GM19397 (cell line): ENCODE data around the gene COBL.

Source experiments
- ATAC-seq: cut with Tn5 transposase; IDR thresholded peaks from one replicate; pipeline ENCODE4 v1.9.1; 2021; ENCODE audit warnings: mild to moderate bottlenecking, moderate library complexity; ENCODE audit not compliant: unreplicated experiment

Gene COBL

DNA sequence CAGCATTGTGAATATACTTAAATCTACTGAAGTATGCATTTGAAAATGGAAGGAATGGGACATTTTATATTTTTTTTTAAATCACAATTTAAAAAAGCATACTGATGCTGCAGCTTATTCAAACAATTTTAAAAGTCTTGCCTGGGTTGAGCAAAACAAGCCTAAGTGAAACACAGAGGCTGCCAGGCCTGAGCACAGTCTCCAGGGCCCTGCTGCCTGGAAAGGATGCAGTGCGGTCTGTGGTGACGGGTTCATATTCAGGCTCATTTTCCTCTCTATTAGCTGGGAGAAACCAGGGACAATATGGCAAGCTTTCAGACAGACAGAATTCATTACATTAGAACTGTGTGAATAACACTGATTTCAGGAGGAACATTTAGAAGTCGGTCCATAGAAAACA, 251.9 kb downstream of the COBL start:
- ATAC-seq, result no peak

DNA sequence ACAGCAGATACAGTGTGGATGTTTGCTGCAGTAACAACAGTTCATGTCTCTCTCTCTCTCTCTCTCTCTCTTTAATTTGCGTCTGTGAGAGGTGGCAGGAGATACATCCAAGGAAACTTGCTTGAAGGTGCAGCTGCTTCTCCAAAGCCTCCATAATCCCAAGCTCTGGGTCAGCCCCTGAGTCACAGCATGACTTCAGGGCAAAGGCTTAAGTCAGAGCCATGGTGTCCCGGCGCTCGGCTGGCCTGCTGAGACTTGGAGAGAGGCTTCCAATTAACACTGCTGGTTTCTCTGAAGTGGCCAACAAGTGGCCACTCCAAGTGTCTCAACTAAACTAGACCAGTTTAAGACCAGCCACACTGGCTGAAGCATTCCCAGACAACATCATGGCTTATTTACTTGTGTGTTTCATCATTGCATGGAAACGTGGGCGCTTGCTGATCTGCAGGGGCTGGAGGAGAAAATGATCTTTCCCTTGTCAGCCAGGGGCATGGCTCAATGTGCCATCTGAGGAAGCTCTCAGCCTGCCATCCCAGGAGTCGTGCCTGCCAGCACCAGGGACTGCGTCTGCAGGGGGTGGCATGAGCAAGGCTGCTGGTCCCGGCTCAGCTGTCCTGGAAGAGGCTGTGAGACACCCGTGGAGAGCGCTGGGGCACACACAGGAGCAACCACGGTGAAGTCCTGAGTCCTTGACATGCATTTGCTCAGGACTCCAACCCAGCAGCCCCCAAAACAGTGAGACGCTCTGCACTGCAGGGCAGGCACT, 254.2 kb downstream of the COBL start:
- no peak for ATAC-seq

DNA sequence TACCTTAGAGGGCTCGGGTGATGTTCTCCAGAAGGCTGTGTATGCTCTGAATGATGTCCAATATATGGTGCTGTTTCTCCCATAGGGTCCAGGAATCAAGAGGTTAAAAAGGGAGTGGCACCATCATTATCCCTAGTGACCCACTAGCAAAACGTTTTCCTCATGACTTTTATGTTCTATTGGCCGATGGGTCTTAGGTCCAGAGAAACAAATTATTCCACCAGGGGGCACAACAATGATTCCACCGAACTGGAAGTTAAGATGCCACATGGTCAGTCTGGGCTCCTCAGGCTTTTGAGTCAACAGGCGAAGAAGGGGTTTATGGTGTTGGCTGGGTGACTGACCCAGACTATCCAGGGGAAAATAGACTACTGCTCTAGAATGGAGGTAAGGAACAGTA, 256.1 kb downstream of the COBL start:
- ATAC-seq, result no peak

DNA sequence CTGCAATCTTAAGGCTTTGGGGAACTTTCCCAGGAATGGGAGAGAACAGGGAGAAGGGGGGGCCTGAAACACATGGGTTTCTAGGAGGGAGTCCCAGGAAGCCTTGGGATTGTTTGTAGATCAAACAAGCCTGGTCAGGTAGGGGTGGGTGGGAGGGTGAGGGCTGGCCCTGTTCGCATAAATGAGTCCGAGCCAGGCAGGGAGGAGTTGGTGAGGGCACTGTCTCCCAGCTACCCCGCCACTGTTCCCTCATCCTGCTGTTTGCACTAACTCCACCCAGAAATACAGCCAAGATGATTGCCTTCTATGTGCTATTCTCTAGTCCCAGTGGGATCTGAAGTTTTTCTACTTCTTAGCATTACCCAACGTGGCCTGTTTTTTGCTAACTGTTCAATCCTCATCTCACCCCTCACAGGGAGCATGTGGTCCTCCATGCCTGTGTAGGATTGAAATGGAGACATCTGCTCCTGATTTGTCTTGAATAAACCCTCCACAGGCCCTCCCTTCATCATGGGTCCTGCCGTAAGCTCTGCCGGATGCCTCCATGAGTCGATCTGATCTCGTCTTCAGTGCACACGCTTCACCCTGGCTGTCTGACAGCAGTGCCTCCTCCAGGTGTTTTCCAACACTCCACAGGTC, 257.0 kb downstream of the COBL start:
- no peak for ATAC-seq

DNA sequence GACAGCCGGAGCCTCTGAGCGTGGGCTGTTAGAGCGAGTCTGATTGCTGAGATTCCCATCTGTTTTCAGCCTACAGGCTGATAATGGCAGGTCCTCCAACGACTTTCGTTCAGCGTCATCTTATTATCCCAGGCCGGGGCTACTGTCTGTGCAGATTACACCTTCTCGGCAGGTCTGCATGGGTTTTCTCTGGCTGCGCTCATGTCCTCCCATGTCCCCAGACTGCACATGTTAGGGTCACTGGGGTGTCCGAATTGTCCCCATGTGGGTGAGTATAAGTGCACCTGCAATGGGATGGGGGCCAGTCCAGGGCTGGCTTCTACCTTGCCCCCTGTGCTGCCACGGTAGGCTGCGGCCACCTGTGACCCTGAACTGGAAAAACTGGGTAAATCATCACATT, 257.8 kb downstream of the COBL start:
- no peak for ATAC-seq

DNA sequence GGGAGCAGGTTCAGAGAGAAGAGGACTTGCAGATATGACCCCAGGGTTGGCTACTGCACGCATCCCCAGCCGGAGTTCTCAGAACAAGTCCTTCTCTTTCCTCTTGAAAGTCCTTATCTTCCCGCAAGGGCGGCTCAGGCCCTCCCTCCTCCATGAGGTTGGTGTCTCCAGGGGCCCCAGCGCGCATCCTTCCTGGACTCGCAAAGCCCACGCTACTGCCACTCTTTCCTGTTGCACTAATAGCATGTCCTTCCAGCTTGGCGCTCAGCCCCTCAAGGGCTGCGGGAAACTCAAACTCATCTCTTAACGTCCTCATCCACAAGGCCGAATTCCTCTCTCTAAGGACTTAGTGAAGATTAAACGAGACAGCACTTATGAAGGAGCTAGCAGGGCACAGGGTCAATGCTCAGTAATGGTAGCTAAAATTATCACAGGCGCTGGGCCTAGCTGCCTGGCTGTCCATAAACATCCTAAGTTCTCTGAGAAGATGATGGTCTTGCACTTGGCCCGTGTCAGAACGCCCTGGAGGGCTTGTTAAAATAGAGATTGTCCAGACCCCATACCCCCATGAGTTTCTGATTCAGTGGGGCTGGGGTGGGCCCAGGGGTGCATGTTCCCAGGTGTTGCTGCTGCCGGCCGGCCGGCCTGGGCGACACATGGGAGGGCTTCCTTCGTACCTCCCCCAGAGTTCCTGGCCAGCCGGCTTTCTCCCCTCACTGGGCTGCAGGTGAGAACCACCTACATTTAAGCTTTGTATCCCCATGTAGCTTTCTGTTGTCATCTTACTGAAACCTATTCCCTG, 261.4 kb downstream of the COBL start:
- ATAC-seq, result no peak

DNA sequence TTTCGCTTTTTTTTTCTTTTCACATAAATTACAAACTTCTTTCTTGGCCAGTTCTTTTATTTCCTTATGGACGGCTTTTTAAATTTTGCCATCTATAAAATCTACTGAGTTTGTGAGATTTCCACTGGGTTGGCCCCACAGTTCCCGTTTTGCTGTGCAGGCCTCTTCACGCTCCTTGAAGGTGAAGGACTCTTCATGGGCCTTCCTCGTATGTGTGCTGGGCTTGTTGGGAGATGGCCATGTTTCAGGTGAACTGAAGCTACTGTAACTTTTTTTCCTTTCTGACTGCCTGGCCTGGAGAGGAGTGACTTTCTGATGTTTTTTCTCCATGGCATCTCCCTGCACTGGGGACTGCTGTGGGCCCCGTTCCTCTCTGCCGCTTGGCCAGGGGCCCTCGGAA, 262.4 kb downstream of the COBL start:
- ATAC-seq, result no peak

DNA sequence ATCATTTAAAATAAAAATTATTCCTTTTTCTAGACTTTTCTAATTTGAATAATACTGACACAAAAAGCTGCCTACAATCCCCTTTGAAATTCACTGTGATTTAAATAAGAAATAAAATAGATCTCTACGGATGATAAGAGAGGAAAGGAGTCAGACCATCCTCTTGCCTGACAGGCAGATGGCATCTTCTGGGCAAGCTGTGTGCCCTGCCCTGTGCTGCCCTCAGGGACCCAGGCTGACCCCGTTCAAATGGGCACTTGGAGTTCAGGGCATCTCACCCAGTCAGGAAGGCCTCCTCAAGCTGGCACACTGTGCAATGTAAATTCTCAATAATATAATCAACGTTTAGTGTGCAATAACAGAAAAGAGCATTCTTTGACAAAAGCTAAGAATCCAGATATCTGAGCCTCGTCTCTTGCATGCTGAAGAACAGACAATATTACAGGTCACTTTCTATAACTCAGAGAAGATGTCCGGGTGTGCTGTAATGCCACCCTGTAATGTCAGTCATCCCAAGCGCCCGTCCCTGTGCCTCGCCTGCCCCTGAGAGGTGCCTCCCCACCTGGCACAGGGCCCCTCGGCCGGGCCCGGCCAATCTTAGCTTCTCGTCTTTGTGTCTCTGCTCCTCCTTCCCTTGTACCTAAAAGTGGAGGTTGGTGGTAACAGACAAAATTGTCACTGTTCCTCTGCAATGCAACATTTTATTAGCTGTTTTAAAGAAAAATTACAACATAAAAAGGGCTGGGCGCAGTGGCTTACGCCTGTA, 263.3 kb downstream of the COBL start:
- no peak for ATAC-seq

DNA sequence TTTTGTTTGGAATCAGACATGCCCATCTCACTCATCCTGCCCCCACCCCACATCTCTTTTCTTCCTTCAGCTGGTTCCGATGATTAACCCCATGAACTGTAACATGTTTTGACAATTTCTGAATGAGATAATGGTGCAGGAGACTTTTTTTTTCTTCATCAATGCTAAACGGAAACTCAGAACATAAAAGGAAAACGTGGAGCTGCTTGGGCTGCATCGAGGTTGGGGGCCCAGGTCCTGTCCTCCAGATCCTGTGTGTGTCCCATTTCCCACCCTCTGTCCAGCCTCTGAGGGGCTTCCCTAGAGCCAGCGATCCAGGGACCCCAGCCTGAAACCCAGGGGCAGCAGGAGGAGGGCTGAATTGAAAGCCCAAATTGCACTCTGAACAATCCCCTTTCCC, 270.1 kb downstream of the COBL start:
- ATAC-seq, result no peak

DNA sequence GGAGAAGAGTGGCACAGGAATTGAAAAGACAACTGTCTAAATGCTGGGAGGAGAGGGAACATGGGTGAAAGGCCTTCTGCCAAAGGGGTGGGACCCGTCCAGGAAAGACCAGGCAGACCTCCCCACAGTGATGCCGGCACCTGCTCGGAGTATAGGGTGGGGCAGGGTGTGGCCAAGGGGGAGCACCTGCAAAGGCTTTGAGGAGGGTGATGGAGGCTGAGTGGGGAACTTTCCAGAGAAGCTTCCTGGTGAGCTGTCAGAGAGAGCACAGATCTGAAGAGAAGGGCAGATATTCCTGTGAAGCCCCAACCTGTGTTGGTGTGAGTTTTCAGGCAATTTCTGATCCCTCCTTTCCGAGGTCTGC, 270.5 kb downstream of the COBL start:
- ATAC-seq, result no peak

DNA sequence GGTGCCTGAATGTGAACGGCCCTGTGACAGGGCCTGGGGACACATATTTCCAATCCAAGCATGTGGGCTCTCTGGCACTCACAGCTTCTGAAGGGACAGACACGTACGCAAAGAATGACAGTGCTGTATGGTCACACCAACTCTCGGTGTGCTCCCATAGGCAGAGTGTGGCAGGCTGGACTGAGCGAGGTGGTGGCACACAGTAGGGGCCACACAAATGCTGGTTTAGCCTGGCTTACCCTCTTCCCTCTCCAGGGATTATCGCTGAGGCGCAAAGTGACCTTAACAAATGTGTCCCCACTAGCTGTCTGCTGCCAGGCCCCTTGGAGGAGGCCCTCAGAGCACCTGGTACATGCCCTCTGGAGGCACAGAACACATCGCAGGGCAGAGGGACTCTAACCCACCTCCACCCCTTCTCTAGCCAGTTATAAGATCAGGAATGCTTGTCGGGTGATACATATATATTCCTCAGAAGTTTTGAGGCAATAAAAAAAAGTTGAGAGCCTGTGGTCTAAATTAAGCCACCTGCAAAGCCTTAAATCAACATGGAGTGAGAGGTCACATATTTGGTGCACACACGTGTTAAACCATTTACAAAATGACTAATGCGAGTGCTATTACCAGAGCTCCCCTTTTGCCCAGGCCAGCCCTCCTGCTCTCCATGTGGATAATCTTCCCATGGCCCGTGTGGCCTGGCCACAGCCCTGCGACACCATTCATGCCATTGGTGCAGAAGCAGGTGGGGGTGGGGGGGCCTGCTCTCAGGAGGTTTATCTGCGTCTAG, 271.1 kb downstream of the COBL start:
- ATAC-seq, result no peak

DNA sequence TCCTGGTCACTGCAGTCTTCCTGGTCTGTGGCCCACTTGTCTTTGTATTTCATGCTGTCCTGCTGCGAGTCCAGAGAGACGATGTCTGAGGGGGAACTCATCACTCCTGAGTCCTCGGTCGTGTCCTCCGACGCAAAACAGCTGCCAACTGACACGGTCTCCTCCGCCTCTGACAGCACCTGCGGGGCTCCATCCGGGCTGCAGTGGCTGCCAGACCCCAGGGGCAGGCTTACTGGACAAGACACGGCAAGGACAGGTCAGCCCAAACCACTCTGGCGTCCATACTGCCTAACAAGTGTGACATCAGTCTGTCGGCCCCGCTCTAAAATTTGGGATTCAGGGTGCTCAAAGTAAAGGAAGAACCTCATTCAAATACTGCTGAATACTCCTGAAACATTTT, 273.1 kb downstream of the COBL start:
- no peak for ATAC-seq

DNA sequence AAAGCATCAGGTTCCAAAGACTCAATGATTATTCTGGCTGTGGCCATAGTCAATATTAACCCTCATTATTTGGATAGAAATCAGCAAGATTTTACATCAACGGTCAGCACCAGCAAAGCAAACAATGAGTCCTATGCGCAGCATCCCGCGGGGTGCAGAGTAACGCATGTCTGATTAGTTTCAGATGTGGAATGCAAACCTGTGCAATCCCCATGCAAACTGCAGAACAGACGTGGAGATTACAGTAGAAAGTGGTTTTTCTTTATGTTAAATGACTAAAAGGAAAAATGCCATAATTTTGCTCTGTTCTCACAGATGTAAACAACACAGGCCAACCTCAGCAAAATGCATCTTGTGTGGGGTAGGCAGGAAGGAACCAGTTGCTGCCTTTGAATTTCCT, 275.8 kb downstream of the COBL start:
- ATAC-seq, result no peak

DNA sequence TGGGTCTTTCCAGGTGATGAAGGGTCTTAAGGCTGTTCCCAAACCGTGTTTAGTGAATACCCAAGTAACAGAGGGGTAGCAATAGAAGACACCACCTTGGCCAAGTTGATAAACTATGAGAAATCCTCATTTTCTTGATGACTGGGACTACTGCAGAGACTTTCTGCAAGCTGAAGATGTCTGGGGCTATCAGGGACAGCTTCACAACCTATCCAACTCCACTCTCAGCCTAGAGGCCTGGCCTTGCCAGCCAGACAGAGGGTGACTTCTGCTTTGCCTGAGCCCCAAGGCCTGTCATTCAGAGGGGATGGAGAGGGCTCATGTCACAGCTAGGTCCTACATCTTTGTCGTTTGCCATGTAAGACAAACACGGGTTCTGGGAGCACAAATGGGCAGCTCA, 278.0 kb downstream of the COBL start:
- ATAC-seq, result no peak

DNA sequence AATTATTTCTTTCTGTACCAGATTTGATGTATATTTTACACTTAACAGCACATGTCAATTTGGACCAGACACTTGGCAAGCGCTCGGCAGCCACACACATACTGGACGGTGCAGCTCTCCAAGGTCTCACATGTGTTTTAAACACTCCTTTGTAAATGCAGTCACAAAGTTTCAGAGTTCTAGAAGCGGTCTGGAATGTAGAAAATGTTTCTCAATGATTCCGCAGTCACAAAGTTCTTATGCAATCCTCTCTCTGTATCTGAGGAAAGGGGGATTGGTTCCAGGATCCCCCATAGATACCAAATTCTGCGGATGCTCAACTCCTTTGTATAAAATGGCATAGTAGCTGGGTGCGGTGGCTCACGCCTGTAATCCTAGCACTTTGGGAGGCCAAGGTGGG, 280.9 kb downstream of the COBL start:
- no peak for ATAC-seq

DNA sequence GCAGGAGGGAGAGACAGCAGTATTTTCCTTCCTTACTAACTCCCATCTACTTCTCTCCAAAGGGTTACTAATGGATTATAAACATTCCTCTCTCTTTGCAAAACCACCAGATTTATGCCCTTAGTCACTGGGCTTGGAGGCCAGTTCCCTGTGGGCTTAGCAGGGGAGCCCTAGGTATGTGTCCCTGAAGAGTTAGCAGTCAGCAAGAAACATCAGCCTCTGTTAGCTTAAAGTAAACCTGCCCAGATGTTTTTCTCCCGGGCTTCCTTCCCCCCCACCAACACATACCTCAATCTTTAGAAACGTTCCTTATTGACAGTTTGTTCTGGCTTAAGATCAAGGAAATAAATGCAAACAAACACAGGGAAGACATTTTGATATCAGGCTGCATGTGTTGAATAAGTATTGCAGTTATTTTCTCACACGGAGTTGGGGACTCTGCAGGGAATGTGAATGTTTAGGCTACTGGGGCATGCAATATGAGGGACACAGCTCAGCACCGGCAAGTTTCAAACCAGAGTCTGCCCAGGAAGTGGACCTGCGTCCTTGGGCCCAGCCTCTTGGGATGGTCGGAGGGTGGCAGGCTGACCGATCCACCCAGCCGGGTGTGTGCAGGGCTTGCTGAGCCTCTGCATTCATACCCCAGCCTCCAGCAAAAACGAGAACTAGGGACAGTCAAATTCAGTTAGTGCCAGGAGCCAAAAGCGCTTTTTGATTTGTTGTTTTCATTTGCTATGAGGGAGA, 281.9 kb downstream of the COBL start:
- no peak for ATAC-seq

DNA sequence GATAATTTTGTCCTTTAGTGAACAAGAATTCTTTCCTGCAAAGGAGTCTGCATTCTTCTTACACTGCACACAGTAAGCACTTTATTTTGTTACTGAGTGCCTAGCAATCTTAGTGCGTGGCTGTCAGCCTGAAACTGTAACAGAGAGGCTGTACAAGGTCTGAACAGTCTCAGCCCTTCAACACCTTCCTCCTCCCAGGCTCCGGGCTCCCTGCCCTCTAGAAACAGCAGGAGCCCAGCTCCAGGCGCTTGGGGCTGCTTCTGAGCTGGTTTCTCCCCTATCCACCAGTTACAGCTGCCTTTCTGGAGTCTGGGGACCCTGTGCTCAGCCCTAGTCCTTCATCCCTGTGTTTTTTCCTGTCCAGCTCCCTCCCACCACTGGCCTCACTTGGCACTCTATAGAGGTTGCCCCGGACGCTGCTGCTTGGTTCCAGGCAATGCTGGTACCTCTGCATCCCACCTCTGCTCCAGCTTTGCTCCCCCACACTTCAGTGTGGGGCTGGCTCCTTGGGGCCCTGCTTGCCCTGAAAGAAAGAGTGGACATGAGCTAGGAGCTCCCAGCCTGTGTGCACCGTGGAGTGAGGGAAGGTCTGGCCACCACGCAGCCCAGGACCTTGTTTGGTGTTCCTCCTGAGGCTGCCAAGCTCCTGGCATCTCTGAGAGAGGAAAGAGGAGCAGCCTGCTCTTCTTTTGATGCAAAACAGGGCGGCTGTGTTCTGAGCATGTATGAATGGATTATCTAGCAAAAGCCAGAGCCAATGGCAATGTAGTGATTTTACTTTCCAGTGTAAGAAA, 282.7 kb downstream of the COBL start:
- ATAC-seq, result no peak

DNA sequence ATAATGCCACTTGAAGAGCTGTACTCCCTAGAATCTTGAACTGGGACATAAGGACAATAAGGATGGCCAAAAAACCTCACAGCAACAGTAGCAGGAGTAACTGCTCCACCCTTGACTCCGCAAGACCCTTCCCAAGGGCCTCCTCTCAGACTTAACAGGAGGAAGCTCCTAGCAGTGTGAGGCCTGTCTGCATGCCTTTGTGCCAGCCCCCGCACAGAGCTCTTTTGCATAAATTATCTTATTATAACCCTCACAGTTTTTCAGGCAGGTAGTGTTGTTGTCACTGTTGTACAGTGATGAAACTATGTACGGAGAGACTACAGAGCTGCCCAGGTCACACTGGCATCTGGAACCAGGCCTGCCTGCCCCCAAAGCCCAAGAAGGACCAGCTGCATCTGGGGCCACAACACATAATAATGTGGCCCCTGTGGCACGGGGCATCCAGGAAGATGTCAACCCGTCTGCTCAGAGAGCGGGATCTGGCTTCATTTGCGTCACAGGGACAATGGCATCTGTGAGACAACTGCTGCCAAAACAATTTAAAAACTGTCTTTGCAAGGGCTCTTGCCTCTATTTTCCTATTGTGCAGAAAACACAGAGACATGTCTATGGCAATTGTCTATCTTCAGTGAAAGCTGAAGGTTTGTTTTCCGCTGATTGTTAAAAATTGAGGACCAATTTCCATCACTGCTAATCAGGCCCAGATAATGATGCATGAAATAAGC, 284.7 kb downstream of the COBL start:
- no peak for ATAC-seq
